GM18951 (cell line): Measurements from ENCODE around the gene SETD1B.

Experiments
- POLR2A ChIP-seq: IDR thresholded peaks from 4 replicates; pipeline ENCODE4 v1.6.1; 2011; ENCODE audit warnings: mild to moderate bottlenecking; ENCODE audit not compliant: insufficient read length, insufficient read depth; ENCODE audit errors: extremely low read depth
- in situ Hi-C: fragments of 300-500 bp; cut with MboI; formaldehyde crosslinking; loops from one replicate; pipeline ENCODE4 v1.12.0; 2022; ENCODE audit warnings: low sequenced_read_pairs, mixed read lengths, inconsistent platforms; ENCODE audit not compliant: unreplicated experiment

The SETD1B gene

GRCh38 chr12:121823101-121823726 is 19.4 kb downstream of the SETD1B start:
- TF ChIP-seq POLR2A: no peak
- in situ Hi-C loops: no loop called here

- TF ChIP-seq POLR2A: no peak
- in situ Hi-C loops: no loop called here
Measured at GRCh38 chr12:121823727-121824115, 19.9 kb downstream of the SETD1B start.

DNA sequence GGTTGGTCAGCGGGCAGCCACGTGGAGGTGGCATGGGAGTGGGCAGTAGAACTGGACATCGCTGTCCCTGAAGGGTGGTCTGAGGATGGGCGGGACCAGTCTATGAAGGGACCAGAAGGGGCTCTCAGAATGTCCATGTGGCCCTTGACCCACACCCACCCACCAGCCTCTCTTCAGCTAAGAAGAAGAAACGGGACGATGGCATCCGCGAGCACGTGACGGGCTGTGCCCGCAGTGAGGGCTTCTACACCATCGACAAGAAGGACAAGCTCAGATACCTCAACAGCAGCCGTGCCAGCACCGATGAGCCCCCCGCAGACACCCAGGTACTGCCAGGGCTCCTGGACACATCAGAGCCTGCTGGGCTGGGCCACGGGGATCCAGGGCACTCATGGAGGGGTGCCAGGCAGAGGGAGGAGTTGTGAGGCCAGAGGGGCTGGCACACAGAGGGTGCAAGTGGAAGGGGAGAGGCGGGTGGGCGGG is 21.3 kb downstream of the SETD1B start:
- TF ChIP-seq POLR2A: no peak
- in situ Hi-C loops: no loop called here

- TF ChIP-seq POLR2A: no peak
Measured at GRCh38 chr12:121826318-121827150, 22.7 kb downstream of the SETD1B start.

GRCh38 chr12:121827351-121828099 is 23.7 kb downstream of the SETD1B start:
- in situ Hi-C loops: no loop called here

More at GRCh38 chr12:121826318-121827150, 22.7 kb downstream of the SETD1B start:
- in situ Hi-C loops: no loop called here

DNA sequence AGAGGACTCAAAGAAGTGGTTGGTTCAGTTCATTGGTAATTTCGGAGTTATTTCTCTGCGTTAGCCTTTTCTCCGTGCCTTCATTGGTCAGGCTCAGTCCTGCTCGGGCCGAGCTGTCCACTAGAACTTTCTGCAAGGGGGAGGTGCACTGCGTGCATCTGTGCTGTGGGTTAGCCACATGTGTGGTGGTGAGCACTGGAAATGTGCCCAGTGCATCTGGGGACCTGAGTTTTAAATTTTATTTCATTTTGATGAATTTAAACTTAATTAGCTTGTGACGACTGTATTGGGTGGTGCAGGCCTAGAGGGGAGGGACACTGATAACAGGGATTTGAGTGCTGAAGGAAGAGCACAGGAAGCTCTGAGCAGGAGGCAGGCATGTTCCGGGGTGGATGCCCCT is 24.5 kb downstream of the SETD1B start:
- no peak for TF ChIP-seq POLR2A
- in situ Hi-C loops: no loop called here

More at GRCh38 chr12:121827351-121828099, 23.7 kb downstream of the SETD1B start:
- no peak for TF ChIP-seq POLR2A

DNA sequence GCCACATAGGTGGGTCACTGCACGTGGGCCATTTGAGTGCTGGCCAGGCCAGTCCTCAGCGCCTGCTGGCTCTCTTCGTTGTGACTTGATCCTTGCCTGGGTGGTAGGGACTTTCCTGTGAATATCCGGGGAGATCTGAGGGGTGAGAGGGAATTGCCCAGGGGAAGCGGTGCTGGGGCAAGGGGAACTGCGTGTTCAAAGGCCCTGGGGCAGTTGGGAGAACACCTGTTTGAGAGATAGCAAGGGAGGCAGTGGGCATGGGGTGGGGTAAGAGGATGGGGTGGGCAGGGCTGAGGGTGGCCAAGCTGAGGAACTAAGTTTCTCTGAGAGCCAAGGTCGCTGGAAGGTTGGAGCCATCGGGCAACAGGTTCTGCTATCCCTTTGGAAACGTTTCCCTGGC is 25.0 kb downstream of the SETD1B start:
- TF ChIP-seq POLR2A: no peak
- in situ Hi-C loops: no loop called here

- TF ChIP-seq POLR2A: no peak
- in situ Hi-C loops: no loop called here
Measured at GRCh38 chr12:121829250-121829918, 25.6 kb downstream of the SETD1B start.

DNA sequence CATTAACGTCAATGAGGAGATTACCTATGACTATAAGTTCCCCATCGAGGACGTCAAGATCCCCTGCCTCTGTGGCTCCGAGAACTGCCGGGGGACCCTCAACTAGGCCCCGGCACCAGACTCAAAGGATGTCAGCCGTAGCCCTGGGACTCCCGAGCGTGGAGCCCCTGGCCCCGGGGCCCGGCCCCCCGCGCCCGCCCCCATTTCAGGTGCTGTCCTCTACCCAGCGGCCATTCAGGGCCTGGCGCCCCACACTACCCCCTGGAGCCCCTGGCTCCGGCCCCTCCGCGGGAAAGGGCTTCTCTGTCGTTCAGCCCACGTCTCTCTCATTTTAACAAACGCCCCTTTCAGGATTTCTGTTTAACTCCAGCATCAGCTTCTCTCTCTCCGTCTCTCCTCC is 26.3 kb downstream of the SETD1B start:
- TF ChIP-seq POLR2A: no peak
- in situ Hi-C loops: no loop called here

DNA sequence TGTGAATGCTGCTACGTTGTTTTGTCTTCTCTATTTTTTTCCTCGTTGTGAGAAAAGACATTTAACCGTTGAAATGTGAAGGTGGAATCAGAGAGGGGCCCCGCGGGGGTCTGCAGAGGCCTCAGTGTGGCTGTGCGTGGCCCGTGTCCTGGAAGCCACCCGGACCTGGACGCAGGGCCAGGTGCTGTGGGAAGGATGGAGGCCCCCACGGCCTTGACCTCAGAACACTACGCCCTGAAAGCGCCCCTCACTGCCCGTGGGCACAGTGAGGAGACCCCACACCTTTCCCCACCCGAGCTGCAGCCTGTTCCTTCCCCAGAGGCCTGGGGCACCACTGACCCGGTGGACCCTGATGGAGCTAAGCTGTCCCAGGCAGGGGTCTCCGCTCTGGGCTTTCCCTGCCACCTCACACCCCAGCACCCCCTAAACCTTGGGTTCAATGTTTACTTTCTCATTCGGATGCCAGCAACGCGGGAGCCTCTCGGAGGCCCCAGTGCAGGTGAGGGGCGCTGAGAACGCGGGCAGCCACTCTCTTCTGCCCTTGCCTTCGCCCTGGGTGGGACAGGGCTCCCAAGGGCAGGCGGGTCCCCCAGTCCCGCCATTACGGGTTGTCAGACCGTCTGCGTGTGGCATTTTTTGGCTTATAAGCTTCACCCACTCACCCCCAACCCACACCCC is 26.9 kb downstream of the SETD1B start:
- TF ChIP-seq POLR2A: no peak
- in situ Hi-C loops: no loop called here

DNA sequence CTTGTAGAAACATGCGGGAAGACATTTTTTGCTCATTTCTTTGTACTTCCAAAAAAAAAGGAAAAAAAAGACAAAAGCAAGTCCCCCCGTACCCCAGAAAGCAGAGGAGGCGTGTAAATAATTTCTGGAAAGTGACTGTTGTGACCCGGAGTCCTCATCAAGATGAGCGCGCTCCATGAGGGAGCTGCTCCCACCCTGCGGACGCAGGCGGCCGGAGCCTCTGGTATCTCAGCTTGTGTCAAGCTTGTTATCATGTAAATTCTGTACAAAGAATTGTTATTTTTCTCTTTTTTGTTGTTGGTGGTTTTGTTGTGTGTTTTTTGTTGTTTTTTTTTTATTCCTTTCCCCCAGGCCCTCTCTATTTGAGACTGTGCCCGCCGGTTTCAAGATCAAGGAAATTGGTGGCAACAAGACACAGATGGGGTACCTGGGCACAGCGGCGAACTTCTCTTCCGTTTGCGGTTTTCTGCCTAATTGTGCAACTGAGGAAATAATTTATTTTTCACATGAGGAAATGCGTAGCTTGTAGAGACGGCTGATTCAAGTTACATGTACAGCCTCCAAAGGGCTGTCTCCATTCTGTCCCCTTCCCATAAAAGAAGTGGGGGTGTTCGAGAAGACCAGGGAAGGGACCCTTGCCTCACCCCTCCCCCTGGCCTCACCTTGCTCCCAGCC is 27.9 kb downstream of the SETD1B start:
- TF ChIP-seq POLR2A: no peak
- in situ Hi-C loops: no loop called here

DNA sequence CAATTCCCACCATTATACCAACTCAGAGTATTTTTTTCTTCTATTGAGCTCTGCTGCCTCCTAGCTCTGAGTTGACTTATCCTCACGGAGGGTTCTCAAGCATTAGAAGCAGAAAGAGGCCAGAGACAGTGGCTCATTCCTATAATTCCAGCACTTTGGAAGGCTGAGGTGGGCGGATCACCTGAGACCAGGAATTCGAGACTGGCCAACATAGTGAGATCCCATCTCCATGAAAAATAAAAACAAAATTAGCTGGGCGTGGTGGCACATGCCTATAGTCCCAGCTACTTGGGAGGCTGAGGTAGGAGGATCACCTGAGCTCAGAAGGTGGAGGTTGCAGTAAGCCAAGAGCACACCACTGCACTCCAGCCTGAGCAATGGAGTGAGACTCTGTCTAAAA is 33.9 kb downstream of the SETD1B start:
- in situ Hi-C loops: no loop called here
- no peak for TF ChIP-seq POLR2A
